ENCODE data around the gene CFAP221.
A peak's percentile ranks its signal among the peaks of the same experiment; 100 is the strongest.

CFAP221 gene

DNA sequence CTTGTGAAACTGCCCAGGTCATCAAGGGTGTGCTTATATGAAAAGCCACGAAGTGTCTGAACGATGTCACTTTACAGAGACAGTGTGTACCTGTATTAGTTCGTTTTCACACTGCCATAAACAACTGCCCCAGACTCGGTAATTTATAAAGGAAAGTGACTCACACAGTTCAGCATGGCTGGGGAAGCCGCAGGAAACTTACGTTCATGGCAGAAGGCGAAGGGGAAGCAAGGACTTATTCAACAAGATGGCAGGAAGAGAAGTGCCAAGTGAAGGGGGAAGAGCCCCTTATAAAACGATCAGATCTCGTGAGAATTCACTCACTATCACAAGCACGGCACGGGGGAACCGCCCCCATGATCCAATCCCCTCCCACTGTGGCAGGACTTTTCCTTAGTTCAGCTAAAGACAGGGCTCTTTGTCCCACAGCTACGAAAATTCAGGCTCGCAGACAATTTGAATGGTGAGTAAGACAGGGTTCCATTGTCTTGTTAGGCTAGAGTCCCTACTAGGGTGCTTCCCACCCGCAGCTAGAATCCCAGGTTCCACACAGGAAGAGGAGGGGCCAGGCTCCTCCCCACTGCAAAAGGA lies 154.9 kb downstream of the CFAP221 start:
- DNase-seq (ENCODE audit: low spot score), result no peak

DNA sequence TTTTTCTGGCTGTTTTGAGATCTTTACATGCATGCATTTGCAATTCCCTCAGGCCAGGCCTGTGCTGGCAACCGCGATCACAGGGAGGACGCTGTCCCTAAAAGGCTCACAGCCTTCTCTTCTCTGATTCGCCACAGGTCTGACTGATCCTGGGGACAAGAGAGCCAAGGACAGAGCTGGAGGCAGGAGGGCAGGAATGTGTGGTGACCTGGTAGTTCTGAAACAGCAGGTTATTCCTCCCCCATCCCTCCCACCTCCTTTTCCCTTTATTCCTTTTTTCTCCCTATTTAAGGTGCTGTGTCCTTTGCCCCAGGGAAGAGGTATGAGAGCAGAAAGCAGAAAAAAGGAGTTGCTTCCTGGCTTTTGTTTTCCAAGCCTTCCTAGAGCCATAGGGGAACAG lies 156.6 kb downstream of the CFAP221 start:
- DNase-seq (ENCODE audit: low spot score), result no peak

DNA sequence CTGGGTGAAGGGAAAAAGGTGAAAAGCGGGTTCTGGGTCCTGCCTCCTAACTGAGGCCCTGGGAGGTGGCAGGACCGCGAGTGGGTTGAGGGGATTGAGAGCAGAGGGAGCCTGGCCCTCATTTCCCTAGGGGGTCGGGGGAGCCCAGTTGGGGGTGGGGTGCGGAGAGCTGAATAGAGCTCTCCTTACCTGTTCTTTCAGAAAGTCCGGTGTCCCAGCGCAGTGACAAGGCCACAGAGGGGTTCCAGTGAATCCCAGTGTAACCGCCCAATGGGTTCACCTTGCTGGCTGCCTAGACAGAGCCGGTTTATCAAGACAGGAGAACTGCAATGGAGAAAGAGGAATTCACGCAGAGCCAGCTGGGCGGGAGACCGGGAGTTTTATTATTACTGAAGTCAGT lies 157.1 kb downstream of the CFAP221 start:
- DNase-seq (ENCODE audit: low spot score), result no peak

DNA sequence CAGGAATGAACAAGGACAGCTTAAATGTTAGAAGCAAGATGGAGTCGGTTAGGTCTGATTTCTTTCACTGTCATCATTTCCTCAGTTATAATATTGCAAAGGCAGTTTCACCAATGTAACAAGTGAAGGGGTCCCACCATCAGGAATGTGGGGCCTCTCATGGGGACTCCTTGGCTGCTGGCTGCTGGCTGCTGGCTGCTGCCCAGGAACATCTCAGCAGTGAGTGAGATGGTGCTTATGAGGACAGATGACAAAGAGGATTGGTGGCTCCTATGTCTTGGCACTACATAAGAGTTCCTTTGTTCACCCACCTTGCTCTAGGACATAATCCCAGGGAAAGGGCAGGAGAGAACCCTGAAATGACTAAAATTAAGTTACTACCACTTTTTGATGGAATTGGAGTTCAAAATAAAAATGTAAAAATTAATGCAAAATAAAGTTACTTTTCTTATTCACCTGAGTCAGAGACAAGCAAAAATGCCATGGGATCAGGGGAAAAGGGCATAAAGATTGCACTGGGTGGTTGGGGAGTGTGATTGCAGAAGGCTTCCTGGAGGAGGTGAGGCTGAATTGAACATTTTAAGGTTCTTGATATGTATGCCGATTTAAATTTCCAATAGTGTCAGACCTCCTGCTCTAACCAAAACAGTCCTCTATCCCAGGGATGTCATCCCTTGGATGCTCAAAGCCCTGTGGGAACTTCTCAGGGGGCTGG lies 158.1 kb downstream of the CFAP221 start:
- no peak for DNase-seq (ENCODE audit: low spot score)

DNA sequence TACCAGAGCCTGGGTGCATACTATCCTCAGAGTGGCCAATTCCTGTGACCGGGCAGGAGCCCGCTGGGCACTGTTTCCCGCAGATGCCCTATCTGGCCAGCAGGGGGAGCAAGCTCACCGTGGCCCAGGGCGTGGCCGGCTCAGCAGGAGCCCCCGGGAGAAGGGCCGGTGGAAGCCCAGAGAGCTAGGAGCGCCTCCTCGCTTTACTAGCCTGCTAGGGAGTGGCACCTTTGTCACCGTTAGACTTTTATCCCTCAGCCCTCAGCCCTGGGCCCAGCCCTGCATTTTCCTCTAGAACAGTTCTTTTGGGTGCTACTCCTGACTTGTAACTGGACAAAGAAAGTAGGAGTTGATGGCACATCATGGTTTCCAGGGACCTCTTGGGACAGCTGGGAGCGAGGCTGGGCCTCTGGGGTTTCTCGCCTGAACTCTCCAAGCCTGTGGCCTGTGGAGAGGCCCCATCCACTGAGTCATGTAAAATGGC lies 158.7 kb downstream of the CFAP221 start:
- DNase-seq (ENCODE audit: low spot score), result peak; percentile 90

DNA sequence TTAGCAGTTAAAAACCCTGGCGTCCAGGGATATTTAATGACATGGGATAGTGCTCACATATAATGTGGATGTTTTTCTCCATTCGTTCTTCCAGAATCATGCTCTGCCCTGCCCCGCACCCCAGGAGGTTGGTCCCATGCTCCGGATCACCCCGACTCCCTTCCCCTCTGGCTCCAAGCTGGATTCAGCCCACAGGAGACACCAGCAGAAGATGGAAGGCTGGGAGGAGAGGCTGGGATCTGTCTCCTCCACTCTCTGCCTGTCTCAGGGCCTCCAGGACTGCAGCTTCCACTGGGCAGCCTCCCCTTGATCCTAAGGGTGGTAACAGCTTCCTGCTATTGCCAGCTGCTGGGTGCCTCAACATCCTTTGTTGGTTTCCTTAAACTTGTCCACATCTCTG lies 159.3 kb downstream of the CFAP221 start:
- DNase-seq (ENCODE audit: low spot score), result no peak

DNA sequence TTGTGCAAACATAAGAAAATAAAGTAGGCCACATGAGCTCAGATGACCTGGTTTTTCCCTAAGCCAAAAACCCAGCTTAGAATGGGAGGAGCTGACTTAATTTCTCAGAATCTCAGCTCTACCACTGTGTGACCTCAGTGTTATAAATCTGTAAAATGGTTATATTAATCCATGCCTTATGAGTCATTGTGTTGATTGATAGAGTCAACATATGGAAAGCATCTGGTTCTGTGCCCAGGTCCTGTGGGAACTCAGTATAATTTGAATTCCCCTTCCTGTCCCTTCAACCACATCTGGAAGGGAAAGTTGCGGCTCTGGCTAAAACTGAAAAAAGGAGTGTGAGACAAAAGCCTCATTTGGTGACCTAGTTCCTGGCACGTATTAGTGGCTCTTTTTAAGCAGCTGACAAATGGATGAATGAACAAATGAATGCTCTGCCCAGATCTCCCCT lies 160.4 kb downstream of the CFAP221 start:
- DNase-seq (ENCODE audit: low spot score), result no peak

DNA sequence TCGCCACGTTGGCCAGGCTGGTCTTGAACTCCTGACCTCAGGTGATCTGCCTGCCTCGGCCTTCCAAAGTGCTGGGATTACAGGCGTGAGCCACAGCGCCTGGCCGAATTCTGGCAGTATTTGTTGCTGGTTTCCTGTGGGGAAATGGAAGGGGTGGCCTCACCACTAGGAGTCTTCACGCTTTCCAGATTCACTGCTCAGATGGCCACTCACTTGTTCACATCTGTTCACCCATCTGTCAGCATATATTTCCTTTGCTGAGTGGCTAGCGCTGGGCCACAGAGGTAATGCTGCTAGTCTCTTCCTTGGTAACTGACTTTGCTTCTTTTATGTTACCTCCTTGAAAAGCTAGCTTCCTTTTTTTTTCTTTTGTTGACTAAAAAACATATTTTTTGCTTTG lies 162.0 kb downstream of the CFAP221 start:
- no peak for DNase-seq (ENCODE audit: low spot score)

All from D341Med (cell line).